MM.1S (cell line): ENCODE measurements around the gene PHF8.

Experiments
- EZH2 ChIP-seq: fragments of 300-600 bp; sonication (generic); optimal IDR thresholded peaks from 2 replicates; pipeline ENCODE3; 2017; ENCODE audit warnings: low read depth, mild to moderate bottlenecking, antibody characterized with exemption, low read length, mixed read lengths
- TF ChIP-seq, protein P1 (sequence below): fragments of 300-600 bp; sonication (generic); IDR thresholded peaks from 2 replicates; pipeline ENCODE4 v1.5.1; 2016; ENCODE audit warnings: antibody characterized with exemption, low read length, mixed read lengths

DNA sequence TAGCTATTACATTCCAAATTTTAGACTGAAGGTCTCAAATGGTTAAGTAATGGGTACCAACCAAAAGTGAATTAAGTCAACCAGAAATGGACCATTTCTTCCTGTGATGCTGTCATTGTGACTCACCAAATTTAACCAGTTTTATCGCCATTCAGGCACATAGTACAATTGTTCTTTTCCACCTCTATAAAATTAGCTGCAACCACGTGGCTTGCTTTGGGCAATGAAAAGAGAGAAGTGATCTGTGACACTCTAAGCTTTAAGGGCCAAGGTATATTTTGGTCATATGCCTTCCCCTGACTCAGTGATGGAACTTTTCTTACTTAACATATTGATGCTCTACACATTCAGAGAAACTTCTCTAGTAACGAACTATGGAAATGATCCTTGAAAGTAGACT lies 20.3 kb upstream of the PHF8 start:
- TF ChIP-seq, protein P1, sequence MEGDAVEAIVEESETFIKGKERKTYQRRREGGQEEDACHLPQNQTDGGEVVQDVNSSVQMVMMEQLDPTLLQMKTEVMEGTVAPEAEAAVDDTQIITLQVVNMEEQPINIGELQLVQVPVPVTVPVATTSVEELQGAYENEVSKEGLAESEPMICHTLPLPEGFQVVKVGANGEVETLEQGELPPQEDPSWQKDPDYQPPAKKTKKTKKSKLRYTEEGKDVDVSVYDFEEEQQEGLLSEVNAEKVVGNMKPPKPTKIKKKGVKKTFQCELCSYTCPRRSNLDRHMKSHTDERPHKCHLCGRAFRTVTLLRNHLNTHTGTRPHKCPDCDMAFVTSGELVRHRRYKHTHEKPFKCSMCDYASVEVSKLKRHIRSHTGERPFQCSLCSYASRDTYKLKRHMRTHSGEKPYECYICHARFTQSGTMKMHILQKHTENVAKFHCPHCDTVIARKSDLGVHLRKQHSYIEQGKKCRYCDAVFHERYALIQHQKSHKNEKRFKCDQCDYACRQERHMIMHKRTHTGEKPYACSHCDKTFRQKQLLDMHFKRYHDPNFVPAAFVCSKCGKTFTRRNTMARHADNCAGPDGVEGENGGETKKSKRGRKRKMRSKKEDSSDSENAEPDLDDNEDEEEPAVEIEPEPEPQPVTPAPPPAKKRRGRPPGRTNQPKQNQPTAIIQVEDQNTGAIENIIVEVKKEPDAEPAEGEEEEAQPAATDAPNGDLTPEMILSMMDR, result no peak
- TF ChIP-seq EZH2, result no peak
